Neural progenitor cell (in vitro differentiated cells): ENCODE data around the gene AMER1.

ENCODE experiments used
- EZH2 ChIP-seq: fragments of 200-600 bp; sonication (generic); IDR thresholded peaks from 2 replicates; pipeline ENCODE4 v1.6.1; 2017; ENCODE audit warnings: antibody characterized with exemption, mild to moderate bottlenecking, moderate library complexity
- EZH2phosphoT487 ChIP-seq: fragments of 200-600 bp; sonication (generic); IDR thresholded peaks from 2 replicates; pipeline ENCODE4 v1.6.1; 2017; ENCODE audit warnings: antibody characterized with exemption
- TF ChIP-seq, protein P1 (sequence below): fragments of 200-600 bp; sonication (generic); IDR thresholded peaks from 2 replicates; pipeline ENCODE4 v1.5.1; 2017; ENCODE audit warnings: antibody characterized with exemption, mild to moderate bottlenecking

DNA sequence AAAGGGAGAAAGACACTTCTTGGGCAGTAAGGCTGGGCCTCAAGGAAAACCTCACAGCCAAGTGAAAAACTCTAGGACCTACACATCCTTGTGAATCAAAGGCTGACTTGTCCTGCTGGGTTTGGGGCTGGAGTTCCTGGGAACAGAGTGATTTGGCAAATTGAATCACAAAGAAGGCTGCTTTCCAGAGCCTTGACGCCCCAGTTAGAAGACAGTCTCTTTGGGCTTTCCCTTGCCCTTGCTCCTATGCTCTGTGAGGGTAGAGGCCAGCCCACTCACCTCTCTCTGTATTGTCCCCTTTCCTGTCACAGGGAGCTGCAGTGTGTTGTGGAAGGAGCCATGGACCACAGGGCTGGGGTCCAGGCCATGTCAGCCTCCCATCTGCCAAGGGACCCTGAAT is 9.6 kb downstream of the AMER1 start:
- TF ChIP-seq, protein P1, sequence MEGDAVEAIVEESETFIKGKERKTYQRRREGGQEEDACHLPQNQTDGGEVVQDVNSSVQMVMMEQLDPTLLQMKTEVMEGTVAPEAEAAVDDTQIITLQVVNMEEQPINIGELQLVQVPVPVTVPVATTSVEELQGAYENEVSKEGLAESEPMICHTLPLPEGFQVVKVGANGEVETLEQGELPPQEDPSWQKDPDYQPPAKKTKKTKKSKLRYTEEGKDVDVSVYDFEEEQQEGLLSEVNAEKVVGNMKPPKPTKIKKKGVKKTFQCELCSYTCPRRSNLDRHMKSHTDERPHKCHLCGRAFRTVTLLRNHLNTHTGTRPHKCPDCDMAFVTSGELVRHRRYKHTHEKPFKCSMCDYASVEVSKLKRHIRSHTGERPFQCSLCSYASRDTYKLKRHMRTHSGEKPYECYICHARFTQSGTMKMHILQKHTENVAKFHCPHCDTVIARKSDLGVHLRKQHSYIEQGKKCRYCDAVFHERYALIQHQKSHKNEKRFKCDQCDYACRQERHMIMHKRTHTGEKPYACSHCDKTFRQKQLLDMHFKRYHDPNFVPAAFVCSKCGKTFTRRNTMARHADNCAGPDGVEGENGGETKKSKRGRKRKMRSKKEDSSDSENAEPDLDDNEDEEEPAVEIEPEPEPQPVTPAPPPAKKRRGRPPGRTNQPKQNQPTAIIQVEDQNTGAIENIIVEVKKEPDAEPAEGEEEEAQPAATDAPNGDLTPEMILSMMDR = no peak
- TF ChIP-seq EZH2 = no peak
- no peak for TF ChIP-seq EZH2phosphoT487
